ENCODE measurements around the gene SPOCK1. TPM values are rescaled to one million over a fixed set of nuclear protein-coding genes. Genes with fewer than 3 reads are reported as not detected.

SPOCK1 gene
- total RNA-seq, 1 donor from 2014 or later = not detected

DNA sequence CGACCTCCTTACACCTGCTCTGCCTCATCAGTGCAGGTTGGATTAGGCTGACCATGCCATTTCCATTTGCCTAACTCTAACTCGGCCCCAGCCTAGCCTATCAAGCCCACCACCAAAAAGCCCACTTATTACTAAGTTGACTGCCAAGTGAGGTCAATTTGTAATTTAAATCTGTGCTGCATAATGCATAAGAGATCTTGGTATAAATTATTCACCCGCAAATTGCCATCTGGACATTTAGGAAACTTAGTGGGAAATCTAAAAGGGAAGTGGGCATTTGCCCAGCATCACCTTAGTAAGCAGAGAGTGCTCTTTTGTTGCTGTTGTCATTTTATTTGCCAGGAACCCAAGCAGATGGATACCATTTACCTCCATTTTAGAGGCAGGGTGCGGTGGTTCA, 143.0 kb downstream of the SPOCK1 start:
- Mint-ChIP-seq H3K4me1 (ENCODE audit: low read depth) (no peaks in the 10 kb centered on the region), H3K4me3 (ENCODE audit: low read depth) (no peak overlapping the region), H3K36me3 (ENCODE audit: low read depth) (no peaks in the 10 kb centered on the region), H3K9me3 (no peaks in the 10 kb centered on the region), H3K27ac (no peak overlapping the region), H3K27me3 (ENCODE audit: low read depth) (peaks cover 2% of the 10 kb centered on the region)
- intact Hi-C loops (cut with micrococcal nuclease) = no loop called here
- DNase-seq (ENCODE audit: low spot score) = no peak

DNA sequence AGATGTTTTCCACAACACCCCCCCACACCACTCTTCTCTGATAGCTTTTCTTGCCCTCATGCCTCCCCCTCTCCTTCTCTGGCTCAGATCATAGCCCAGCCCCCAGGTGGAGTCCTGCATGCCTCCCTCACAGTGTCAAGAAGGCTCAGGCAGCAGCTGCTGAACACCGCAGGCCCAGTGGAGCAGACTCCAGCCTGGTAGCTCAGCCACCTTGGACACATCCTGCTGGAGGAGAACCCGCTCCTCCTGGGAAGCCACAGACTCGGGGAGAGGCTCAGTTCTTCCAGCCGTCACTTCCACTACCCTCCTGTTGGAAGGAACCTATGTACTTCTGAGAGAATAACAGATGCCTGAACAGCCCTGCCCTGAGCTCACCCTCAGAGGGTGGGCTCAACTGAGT, 143.4 kb downstream of the SPOCK1 start:
- peaks cover 2% of the 10 kb centered on the region for H3K27me3 Mint-ChIP-seq (ENCODE audit: low read depth)
- H3K9me3 Mint-ChIP-seq = no peaks in the 10 kb centered on the region
- intact Hi-C loops (cut with micrococcal nuclease) = no loop called here
- no peak overlapping the region for H3K27ac Mint-ChIP-seq
- no peak for DNase-seq (ENCODE audit: low spot score)
- no peak overlapping the region for H3K4me3 Mint-ChIP-seq (ENCODE audit: low read depth)
- no peaks in the 10 kb centered on the region for H3K4me1 Mint-ChIP-seq (ENCODE audit: low read depth)
- no peaks in the 10 kb centered on the region for H3K36me3 Mint-ChIP-seq (ENCODE audit: low read depth)

DNA sequence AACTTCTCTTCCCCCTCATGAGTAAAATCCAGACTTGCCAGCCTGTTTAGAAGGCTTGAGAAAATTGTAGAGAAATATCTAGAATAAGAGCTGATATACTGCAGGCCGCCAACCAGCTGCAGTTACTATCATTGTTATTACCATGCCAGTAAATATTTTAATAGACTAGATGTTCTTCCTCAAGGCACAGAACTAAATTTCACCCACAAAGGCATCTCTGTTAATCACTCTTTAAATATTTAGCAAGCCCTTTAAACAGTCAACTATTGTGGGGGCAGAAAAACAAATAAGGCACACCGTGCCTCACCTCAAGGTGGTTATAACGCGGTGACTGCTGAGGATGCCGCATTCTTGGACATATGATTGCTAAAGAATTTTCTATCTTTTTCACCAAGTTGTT, 147.0 kb downstream of the SPOCK1 start:
- intact Hi-C loops (cut with micrococcal nuclease) = no loop called here
- Mint-ChIP-seq H3K9me3 (no peaks in the 10 kb centered on the region), H3K4me1 (ENCODE audit: low read depth) (no peaks in the 10 kb centered on the region), H3K27me3 (ENCODE audit: low read depth) (no peaks in the 10 kb centered on the region), H3K27ac (no peak overlapping the region), H3K36me3 (ENCODE audit: low read depth) (no peaks in the 10 kb centered on the region), H3K4me3 (ENCODE audit: low read depth) (no peak overlapping the region)
- no peak for DNase-seq (ENCODE audit: low spot score)

DNA sequence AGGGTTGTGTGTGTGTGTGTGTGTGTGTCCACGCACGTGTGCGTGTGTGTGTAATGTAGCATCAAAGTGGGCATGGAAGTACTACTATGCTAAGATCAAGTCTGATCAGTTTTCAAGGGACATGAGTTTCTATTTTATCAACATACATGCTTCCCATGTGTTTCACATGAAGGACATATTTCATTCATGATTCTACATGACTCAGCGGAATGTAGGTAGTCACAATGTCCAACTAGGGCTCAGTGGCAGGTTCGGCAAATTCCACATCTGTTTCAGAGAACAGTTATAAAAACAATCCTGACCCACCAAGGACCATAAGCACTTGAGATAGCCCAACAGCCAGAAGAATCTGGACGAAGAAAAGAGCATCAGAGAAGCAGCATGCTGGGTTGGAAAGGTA, 148.3 kb downstream of the SPOCK1 start:
- intact Hi-C loops (cut with micrococcal nuclease) = no loop called here
- no peaks in the 10 kb centered on the region for H3K9me3 Mint-ChIP-seq

DNA sequence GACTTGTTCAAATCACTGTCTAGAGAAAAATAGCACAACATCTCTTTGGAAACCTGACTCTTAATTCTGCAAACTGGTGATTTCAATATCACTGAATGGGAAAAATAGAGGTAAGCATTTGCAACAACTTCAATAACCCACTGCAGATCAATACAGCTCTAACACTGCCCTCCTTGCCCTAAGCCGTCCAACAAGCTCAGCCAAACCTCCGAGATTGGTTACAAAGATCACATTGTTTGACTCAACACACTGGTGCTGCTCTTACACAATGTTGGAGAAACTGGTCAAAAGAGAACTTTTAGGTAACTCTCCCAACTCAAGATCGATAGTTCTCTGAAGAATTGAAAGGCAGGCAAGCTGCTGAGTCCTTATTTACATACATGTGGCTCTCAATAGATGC, 150.4 kb downstream of the SPOCK1 start:
- H3K4me1 Mint-ChIP-seq (ENCODE audit: low read depth) = no peaks in the 10 kb centered on the region
- H3K27ac Mint-ChIP-seq = no peak overlapping the region
- DNase-seq (ENCODE audit: low spot score) = no peak
- no peaks in the 10 kb centered on the region for H3K9me3 Mint-ChIP-seq
- no peaks in the 10 kb centered on the region for H3K36me3 Mint-ChIP-seq (ENCODE audit: low read depth)
- no peak overlapping the region for H3K4me3 Mint-ChIP-seq (ENCODE audit: low read depth)
- H3K27me3 Mint-ChIP-seq (ENCODE audit: low read depth) = no peaks in the 10 kb centered on the region
- intact Hi-C loops (cut with micrococcal nuclease) = no loop called here

More for the DNA sequence above, 148.3 kb downstream of the SPOCK1 start:
- Mint-ChIP-seq H3K27me3 (ENCODE audit: low read depth) (no peaks in the 10 kb centered on the region), H3K27ac (no peak overlapping the region), H3K36me3 (ENCODE audit: low read depth) (no peaks in the 10 kb centered on the region), H3K4me1 (ENCODE audit: low read depth) (no peaks in the 10 kb centered on the region), H3K4me3 (ENCODE audit: low read depth) (no peak overlapping the region)
- DNase-seq (ENCODE audit: low spot score) = no peak

DNA sequence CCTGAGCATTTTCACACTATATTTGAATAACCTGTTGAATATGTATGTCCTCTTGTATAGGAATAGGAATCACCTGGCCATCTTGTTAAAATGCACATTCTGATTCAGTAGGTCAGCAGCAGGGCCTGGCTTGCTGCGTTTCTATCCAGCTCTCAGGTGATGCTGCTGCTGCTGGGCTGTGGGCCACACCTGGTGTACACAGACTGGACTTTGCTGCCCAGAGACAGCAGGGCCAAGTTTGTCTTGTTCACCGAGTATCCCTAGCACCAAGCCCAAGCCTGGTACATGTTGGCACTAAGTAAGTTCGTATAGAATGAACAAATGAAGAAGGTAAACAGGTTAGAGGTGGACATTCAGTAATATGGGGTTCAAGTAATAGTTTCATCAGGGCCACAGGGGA, 151.3 kb downstream of the SPOCK1 start:
- Mint-ChIP-seq H3K36me3 (ENCODE audit: low read depth) (no peaks in the 10 kb centered on the region), H3K27ac (no peak overlapping the region), H3K4me1 (ENCODE audit: low read depth) (no peaks in the 10 kb centered on the region), H3K9me3 (no peaks in the 10 kb centered on the region), H3K4me3 (ENCODE audit: low read depth) (no peak overlapping the region), H3K27me3 (ENCODE audit: low read depth) (no peaks in the 10 kb centered on the region)
- DNase-seq (ENCODE audit: low spot score) = no peak
- intact Hi-C loops (cut with micrococcal nuclease) = no loop called here

DNA sequence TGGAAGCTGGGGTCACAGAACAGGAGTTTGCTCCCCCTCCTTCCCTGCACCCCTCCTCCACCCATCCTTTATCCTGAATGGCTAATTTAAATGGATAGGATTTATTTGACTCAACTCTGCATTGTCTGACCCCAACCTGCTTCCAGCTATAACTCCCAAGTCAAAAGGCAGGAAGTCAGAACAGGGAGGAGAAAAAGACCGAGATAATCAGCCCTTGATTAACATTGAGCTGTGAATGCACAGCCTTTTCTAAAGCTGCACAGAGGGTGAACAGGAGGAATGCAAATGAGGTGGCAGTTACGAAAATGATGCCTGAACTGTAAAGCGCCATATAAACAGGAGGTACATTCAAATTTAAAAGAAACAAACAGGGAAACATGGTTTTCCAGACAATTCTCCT, 152.8 kb downstream of the SPOCK1 start:
- Mint-ChIP-seq H3K36me3 (ENCODE audit: low read depth) (no peaks in the 10 kb centered on the region), H3K27ac (no peak overlapping the region), H3K9me3 (no peaks in the 10 kb centered on the region), H3K4me1 (ENCODE audit: low read depth) (no peaks in the 10 kb centered on the region), H3K27me3 (ENCODE audit: low read depth) (no peaks in the 10 kb centered on the region), H3K4me3 (ENCODE audit: low read depth) (no peak overlapping the region)
- DNase-seq (ENCODE audit: low spot score) = no peak
- intact Hi-C loops (cut with micrococcal nuclease) = no loop called here

DNA sequence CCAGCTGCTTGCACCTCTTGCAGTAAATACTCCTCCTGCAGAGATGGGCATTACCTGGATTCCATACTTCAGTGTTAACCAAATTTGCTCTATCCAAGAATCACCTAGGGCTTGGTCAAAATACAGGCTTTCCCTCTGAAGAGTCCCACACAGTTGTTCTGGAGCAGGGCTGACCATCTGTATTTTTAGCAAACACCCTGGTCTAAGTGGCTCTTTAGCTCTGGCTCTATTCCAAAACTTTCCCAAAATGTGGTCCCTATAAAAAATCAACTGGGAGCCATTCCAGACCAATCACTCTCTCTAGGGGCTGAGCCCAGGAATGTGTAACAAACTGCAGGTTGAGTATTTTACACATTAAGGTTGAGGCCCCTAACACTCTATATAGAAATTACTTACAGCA, 153.7 kb downstream of the SPOCK1 start:
- Mint-ChIP-seq H3K36me3 (ENCODE audit: low read depth) (no peaks in the 10 kb centered on the region), H3K4me1 (ENCODE audit: low read depth) (no peaks in the 10 kb centered on the region), H3K27ac (no peak overlapping the region), H3K27me3 (ENCODE audit: low read depth) (no peaks in the 10 kb centered on the region), H3K9me3 (no peaks in the 10 kb centered on the region), H3K4me3 (ENCODE audit: low read depth) (no peak overlapping the region)
- intact Hi-C loops (cut with micrococcal nuclease) = no loop called here
- DNase-seq (ENCODE audit: low spot score) = no peak

DNA sequence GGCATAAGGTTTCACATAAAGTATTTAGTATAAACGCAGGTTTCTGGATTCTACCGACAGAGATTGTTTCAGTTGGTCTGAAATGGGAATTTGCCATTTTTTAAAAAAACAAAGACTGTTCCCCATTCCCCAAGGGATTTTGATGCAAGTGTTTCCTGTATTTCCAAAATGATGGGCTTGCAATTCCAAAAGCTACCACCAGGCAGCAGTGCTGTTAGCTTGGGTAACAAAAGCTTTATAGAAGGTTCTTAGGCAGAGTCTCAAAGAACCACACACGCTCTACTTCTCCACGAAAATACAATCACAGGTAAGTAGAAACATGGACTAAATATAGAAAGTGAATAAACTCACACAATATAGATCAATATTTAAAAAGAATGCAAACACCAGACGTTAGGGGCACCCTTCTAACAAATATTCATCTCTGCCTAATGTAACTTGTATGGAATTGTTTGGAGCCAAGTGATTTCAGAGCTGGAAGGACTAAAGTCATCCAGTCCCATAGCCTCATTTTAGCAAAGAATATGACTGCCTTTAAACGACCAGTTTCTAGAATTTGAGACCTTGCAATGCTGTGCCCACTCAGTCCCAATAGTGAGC, 154.3 kb downstream of the SPOCK1 start:
- Mint-ChIP-seq H3K4me1 (ENCODE audit: low read depth) (no peaks in the 10 kb centered on the region), H3K4me3 (ENCODE audit: low read depth) (no peak overlapping the region), H3K9me3 (no peaks in the 10 kb centered on the region), H3K27me3 (ENCODE audit: low read depth) (no peaks in the 10 kb centered on the region), H3K36me3 (ENCODE audit: low read depth) (no peaks in the 10 kb centered on the region), H3K27ac (no peak overlapping the region)
- no peak for DNase-seq (ENCODE audit: low spot score)
- intact Hi-C loops (cut with micrococcal nuclease) = no loop called here

DNA sequence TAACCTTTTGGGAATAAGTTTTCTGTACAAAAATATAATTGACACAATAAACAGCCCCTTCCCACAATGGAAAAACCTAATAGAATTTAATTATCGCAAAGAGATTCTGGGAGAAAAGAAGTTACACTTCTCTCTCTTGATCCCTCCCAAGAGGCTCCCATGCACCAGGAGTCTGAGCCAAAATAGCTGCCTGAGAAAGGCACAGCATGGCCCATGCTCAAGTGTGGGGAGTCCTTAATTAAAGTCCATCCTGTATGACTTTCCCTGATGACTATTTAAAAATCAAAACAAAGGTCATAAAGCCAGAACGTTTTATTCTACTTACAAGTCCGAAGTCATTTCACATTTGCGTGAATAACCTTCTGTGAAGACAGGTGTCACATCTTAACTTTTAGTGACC, 155.1 kb downstream of the SPOCK1 start:
- Mint-ChIP-seq H3K4me1 (ENCODE audit: low read depth) (no peaks in the 10 kb centered on the region), H3K4me3 (ENCODE audit: low read depth) (no peak overlapping the region), H3K27ac (no peak overlapping the region), H3K9me3 (no peaks in the 10 kb centered on the region), H3K27me3 (ENCODE audit: low read depth) (no peaks in the 10 kb centered on the region), H3K36me3 (ENCODE audit: low read depth) (no peaks in the 10 kb centered on the region)
- intact Hi-C loops (cut with micrococcal nuclease) = no loop called here
- no peak for DNase-seq (ENCODE audit: low spot score)

DNA sequence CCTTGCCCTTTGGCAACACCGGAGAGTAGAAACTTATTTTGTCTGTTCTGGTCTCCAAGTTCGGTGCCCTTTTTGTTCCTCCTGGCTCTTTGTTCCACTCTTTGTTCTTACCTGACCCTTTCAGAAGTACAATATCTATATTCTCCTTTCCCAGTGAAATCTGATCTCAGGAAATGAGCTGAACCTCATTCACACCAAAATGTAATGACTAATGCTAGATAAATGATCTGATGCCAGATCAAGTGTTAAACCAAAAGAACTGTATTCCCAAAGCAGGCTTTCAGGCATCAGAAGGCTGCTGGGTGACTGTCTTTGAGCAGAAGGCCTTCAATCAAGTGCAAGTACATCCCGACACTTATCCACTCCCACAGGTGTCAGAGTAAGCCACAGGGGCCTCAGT, 156.4 kb downstream of the SPOCK1 start:
- Mint-ChIP-seq H3K27me3 (ENCODE audit: low read depth) (no peaks in the 10 kb centered on the region), H3K36me3 (ENCODE audit: low read depth) (no peaks in the 10 kb centered on the region), H3K4me1 (ENCODE audit: low read depth) (no peaks in the 10 kb centered on the region), H3K9me3 (no peaks in the 10 kb centered on the region), H3K27ac (no peak overlapping the region), H3K4me3 (ENCODE audit: low read depth) (no peak overlapping the region)
- no peak for DNase-seq (ENCODE audit: low spot score)
- intact Hi-C loops (cut with micrococcal nuclease) = no loop called here

DNA sequence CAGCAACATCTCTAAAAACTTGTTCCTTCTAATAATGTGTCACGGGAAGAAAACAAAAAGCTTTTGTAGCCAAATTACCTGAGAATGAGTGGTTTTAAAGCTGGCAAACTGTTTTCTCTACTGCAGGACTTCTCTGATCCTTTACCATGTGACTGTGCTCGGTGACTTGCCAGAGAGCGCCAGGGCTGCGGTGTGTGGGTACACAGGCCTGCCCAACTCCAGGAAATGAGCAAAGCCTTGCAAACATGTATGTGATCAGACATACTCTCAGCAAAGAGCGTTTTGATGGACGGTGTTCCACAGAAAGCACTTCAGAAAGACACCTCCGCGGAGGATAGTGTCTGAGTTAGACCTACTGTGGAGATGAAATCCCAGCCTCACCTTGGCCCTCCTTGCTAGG, 157.3 kb downstream of the SPOCK1 start:
- no peaks in the 10 kb centered on the region for H3K36me3 Mint-ChIP-seq (ENCODE audit: low read depth)
- intact Hi-C loops (cut with micrococcal nuclease) = no loop called here
- DNase-seq (ENCODE audit: low spot score) = no peak
- no peaks in the 10 kb centered on the region for H3K27me3 Mint-ChIP-seq (ENCODE audit: low read depth)
- H3K4me1 Mint-ChIP-seq (ENCODE audit: low read depth) = no peaks in the 10 kb centered on the region
- H3K9me3 Mint-ChIP-seq = no peaks in the 10 kb centered on the region
- H3K4me3 Mint-ChIP-seq (ENCODE audit: low read depth) = no peak overlapping the region
- no peak overlapping the region for H3K27ac Mint-ChIP-seq

DNA sequence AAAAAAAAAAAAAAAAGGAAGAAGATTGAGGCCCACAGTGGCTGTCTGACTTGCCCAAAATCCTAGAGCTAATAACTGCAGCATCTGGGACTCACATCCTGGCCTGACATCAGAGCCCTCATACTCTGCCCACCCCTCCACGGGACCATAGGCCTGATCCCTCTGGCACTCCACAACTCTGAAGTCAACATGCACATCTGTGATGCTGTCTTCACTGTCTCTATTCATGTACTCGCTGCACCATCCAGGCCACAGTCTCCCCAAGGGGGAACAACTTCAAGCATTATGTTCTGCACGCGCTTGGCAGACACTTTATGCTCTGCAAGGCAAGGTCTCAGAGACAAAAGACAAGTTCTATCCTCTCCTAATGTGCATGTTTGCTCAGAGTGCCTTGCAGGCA, 158.2 kb downstream of the SPOCK1 start:
- no peak for DNase-seq (ENCODE audit: low spot score)
- Mint-ChIP-seq H3K36me3 (ENCODE audit: low read depth) (no peaks in the 10 kb centered on the region), H3K27me3 (ENCODE audit: low read depth) (no peaks in the 10 kb centered on the region), H3K4me1 (ENCODE audit: low read depth) (no peaks in the 10 kb centered on the region), H3K9me3 (no peaks in the 10 kb centered on the region), H3K27ac (no peak overlapping the region), H3K4me3 (ENCODE audit: low read depth) (no peak overlapping the region)
- intact Hi-C loops (cut with micrococcal nuclease) = no loop called here

DNA sequence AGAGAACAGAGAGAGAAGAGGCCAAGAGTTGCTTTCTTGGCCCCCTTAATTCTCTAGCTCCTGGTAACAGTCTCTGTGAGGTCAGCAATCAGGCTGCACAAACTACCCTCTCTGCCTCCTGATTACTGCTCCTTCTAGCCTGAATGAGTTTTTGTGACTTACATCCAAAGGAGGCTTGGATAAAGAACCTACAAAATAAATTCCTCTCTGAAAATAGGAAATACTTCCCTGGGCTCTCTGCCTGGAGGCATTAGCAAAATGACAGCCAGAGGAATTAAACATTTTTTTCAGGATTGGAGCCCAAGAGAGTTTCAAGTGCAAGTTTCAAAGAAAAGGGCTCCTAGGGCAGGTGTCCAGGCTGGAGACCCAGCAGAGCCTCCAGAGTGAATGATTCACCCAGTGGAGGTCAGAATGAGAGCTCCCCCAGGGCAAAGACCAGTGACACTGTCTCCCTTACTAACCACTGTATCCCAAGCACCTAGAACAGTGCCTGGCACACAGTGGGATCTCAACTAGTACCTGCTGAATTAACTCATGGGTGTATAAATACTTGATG, 162.5 kb downstream of the SPOCK1 start:
- intact Hi-C loops (cut with micrococcal nuclease) = no loop called here
- DNase-seq (ENCODE audit: low spot score) = no peak
- no peaks in the 10 kb centered on the region for H3K4me1 Mint-ChIP-seq (ENCODE audit: low read depth)
- H3K4me3 Mint-ChIP-seq (ENCODE audit: low read depth) = no peak overlapping the region
- no peak overlapping the region for H3K27ac Mint-ChIP-seq
- H3K36me3 Mint-ChIP-seq (ENCODE audit: low read depth) = no peaks in the 10 kb centered on the region
- H3K27me3 Mint-ChIP-seq (ENCODE audit: low read depth) = no peaks in the 10 kb centered on the region
- H3K9me3 Mint-ChIP-seq = no peaks in the 10 kb centered on the region
